ENCODE results near the gene ZCCHC17.
A peak's percentile ranks its signal among the peaks of the same experiment; 100 is the strongest.

The ZCCHC17 gene

GRCh38 chr1:31387612-31388011 is 90.8 kb downstream of the ZCCHC17 start:
- POLR2A ChIA-PET (ENCODE audit: low non-redundant PET): no interaction called here
- CTCF ChIA-PET: no interaction called here
- TF ChIP-seq, protein P1, sequence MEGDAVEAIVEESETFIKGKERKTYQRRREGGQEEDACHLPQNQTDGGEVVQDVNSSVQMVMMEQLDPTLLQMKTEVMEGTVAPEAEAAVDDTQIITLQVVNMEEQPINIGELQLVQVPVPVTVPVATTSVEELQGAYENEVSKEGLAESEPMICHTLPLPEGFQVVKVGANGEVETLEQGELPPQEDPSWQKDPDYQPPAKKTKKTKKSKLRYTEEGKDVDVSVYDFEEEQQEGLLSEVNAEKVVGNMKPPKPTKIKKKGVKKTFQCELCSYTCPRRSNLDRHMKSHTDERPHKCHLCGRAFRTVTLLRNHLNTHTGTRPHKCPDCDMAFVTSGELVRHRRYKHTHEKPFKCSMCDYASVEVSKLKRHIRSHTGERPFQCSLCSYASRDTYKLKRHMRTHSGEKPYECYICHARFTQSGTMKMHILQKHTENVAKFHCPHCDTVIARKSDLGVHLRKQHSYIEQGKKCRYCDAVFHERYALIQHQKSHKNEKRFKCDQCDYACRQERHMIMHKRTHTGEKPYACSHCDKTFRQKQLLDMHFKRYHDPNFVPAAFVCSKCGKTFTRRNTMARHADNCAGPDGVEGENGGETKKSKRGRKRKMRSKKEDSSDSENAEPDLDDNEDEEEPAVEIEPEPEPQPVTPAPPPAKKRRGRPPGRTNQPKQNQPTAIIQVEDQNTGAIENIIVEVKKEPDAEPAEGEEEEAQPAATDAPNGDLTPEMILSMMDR (conservative IDR thresholded peaks at IDR 0.05; ENCODE audit: low read depth): no peak
- no peak overlapping the region for H3K27ac ChIP-seq
- DNase-seq (ENCODE audit: low spot score): no peak

- no peak overlapping the region for H3K27ac ChIP-seq
- ChIA-PET CTCF (interaction anchor here (0.7 to 1.9 kb wide), 2 partner anchors 29 to 35 kb away, joined by 5 read pairs; no protein-coding TSS in a partner anchor), POLR2A (ENCODE audit: low non-redundant PET) (no interaction called here)
- DNase-seq (ENCODE audit: low spot score): no peak
- TF ChIP-seq, protein P1 (conservative IDR thresholded peaks at IDR 0.05; ENCODE audit: low read depth): no peak
Measured at GRCh38 chr1:31389616-31390015, 92.8 kb downstream of the ZCCHC17 start.

- POLR2A ChIA-PET (ENCODE audit: low non-redundant PET): no interaction called here
- no peak overlapping the region for H3K27ac ChIP-seq
- TF ChIP-seq, protein P1 (conservative IDR thresholded peaks at IDR 0.05; ENCODE audit: low read depth): no peak
- CTCF ChIA-PET: interaction anchor here (1.9 kb wide), 1 partner anchor 34 kb away, joined by 5 read pairs; no protein-coding TSS in a partner anchor
- peak; percentile 67 for DNase-seq (ENCODE audit: low spot score)
Measured at GRCh38 chr1:31390071-31390470, 93.2 kb downstream of the ZCCHC17 start.

DNA sequence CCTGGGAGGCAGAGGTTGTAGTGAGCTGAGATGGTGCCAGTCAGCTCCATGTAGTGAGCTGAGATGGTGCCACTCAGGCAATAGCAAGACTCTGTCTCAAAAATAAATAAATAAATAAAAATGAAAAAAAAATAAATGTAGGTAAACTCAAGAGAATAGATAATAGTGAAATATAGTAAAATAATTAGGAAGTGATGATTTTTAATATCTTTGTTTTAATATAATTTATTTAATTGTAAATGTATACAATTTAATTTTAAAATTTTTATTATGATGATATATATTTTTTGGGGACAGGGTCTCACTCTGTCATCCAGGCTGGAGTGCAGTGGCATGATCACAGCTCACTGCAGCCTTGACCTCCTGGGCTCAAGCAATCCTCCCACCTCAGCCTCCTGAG is 96.6 kb downstream of the ZCCHC17 start:
- CTCF ChIA-PET: interaction anchor here (2.2 kb wide), 1 partner anchor 29 kb away, joined by 34 read pairs; no protein-coding TSS in a partner anchor
- POLR2A ChIA-PET (ENCODE audit: low non-redundant PET): no interaction called here
- TF ChIP-seq, protein P1 (conservative IDR thresholded peaks at IDR 0.05; ENCODE audit: low read depth): no peak
- no peak overlapping the region for H3K27ac ChIP-seq
- no peak for DNase-seq (ENCODE audit: low spot score)

DNA sequence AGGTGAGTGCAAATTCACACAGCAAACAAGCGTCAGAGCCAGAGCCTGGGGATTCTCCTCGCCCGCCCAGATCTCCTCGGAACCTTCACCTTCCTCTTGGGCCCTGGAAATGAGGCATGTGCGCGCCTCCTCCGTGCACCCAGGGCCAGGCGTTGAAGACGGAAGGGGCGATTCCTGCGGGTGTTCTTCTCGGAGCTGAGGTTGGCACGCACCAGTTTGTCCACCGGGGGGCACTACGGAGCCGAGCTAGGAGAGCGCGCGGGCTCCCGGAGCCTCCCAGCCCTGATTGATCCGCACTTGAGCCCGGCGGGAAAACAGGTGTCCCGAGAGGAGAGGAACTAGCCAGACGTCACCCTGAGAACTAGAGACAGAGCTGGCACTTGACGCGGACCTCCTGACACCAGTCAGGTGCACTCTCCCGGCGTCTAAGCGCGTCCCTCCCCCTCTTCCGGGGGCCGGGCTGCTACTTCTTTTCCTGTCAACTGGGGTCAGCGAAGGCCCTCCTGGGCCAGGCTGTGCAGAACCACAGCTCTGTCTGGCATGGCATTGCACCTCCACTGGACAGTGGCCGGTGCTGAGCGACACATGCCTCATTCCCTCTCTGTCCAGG is 97.9 kb downstream of the ZCCHC17 start:
- TF ChIP-seq, protein P1 (conservative IDR thresholded peaks at IDR 0.05; ENCODE audit: low read depth): peak; percentile 89
- peak overlapping the region; percentile 86 for H3K27ac ChIP-seq
- peak; percentile 77 for DNase-seq (ENCODE audit: low spot score)
- ChIA-PET POLR2A (ENCODE audit: low non-redundant PET) (interaction anchor here (0.6 to 0.9 kb wide), 3 partner anchors 20 to 27 kb away, joined by 3 read pairs; no protein-coding TSS in a partner anchor), CTCF (interaction anchor here (0.5 to 2.2 kb wide), 25 partner anchors 10 to 1448 kb away, joined by 3 to 34 read pairs (median 3); partner anchors contain the start of gene FABP3)

GRCh38 chr1:31396633-31397351 is 100.0 kb downstream of the ZCCHC17 start:
- DNase-seq (ENCODE audit: low spot score): peak; percentile 83
- ChIA-PET CTCF (interaction anchor here (1.2 to 2.8 kb wide), 4 partner anchors 17 to 108 kb away, joined by 3 to 13 read pairs (median 4); no protein-coding TSS in a partner anchor), POLR2A (ENCODE audit: low non-redundant PET) (interaction anchor here (1.0 kb wide), 1 partner anchor 25 kb away, joined by 3 read pairs; no protein-coding TSS in a partner anchor)
- TF ChIP-seq, protein P1 (conservative IDR thresholded peaks at IDR 0.05; ENCODE audit: low read depth): peak; percentile 28; the same call in 1 of the 2 replicates
- peak overlapping the region; percentile 86 for H3K27ac ChIP-seq
